PC-3 (cell line): ENCODE measurements around the gene PCDHB4. TPM values are rescaled to one million over a fixed set of nuclear protein-coding genes. Genes with fewer than 3 reads are reported as not detected.
"Not testable (repeated sequence)": the region's sequence is repeated elsewhere in the genome, so short reads cannot be mapped to it uniquely, and the experiment has no call there.

Experiments
- ATAC-seq: fragments of 200-7000 bp; cut with Tn5 transposase; 2 replicates; pipeline ENCODE4 v1.9.1; 2020; ENCODE audit warnings: mild to moderate bottlenecking, moderate library complexity
- BruUV-seq: library from RNA; stranded (reverse); fragments of 400-500 nt; replicated peaks from 2 replicates; lab custom pipeline; 2021; lab: Mats Ljungman, UMichigan
- CTCF ChIA-PET: fragments of 300-600 bp; sonication (Branson Sonifier 250); formaldehyde crosslinking; loops from one replicate; lab custom pipeline; 2022; ENCODE audit warnings: antibody characterized with exemption; lab: Charles Lee
- POLR2A ChIA-PET: fragments of 300-600 bp; sonication (Branson Sonifier 250); formaldehyde crosslinking; loops from one replicate; lab custom pipeline; 2022; ENCODE audit warnings: antibody characterized with exemption; ENCODE audit not compliant: unreplicated experiment; lab: Charles Lee
- DNase-seq: peaks from one replicate; pipeline ENCODE4 v3.0.0-alpha.2; 2015
- H2AFZ ChIP-seq: fragments of 300-600 bp; sonication (generic); 2 replicates; pipeline ENCODE4 v1.6.0; 2016; ENCODE audit warnings: antibody characterized with exemption, low read length
- H3F3A ChIP-seq: fragments of 300-600 bp; sonication (generic); one replicate; pipeline ENCODE4 v1.6.0; 2017; ENCODE audit warnings: antibody characterized with exemption, low read length, control low read depth, mild to moderate bottlenecking; ENCODE audit not compliant: unreplicated experiment
- H3K27ac ChIP-seq: fragments of 300-600 bp; sonication (generic); 2 replicates; pipeline ENCODE4 v1.5.1; 2016; ENCODE audit warnings: mild to moderate bottlenecking, low read length
- H3K27me3 ChIP-seq: fragments of 300-600 bp; sonication (generic); 2 replicates; pipeline ENCODE4 v1.6.1; 2016; ENCODE audit warnings: low read length, mixed read lengths
- H3K36me3 ChIP-seq: fragments of 300-600 bp; sonication (generic); 2 replicates; pipeline ENCODE4 v1.6.1; 2016; ENCODE audit warnings: low read depth, mixed run types, low read length, mixed read lengths
- H3K4me1 ChIP-seq: fragments of 300-600 bp; sonication (generic); 2 replicates; pipeline ENCODE4 v1.5.1; 2016; ENCODE audit warnings: low read length; ENCODE audit not compliant: insufficient read depth
- H3K4me2 ChIP-seq: fragments of 300-600 bp; sonication (generic); 2 replicates; pipeline ENCODE4 v1.6.0; 2016; ENCODE audit warnings: low read length
- H3K4me3 ChIP-seq: fragments of 300-600 bp; sonication (generic); 2 replicates; pipeline ENCODE4 v1.5.1; 2016; ENCODE audit warnings: mild to moderate bottlenecking, low read length, mixed read lengths
- H3K79me2 ChIP-seq: fragments of 300-600 bp; sonication (generic); 2 replicates; pipeline ENCODE4 v1.6.1; 2017; ENCODE audit warnings: low read length, mixed read lengths
- H3K9ac ChIP-seq: fragments of 300-600 bp; sonication (generic); 2 replicates; pipeline ENCODE4 v1.6.0; 2016; ENCODE audit warnings: mild to moderate bottlenecking, low read length
- H3K9me2 ChIP-seq: fragments of 300-600 bp; sonication (generic); replicated peaks from 2 replicates; pipeline ENCODE4 v1.6.1; 2016; ENCODE audit warnings: mixed run types, low read length, mixed read lengths
- H3K9me3 ChIP-seq: fragments of 300-600 bp; sonication (generic); 2 replicates; pipeline ENCODE4 v1.6.1; 2016; ENCODE audit warnings: low read length, mixed read lengths
- H4K20me1 ChIP-seq: fragments of 300-600 bp; sonication (generic); 2 replicates; pipeline ENCODE4 v1.6.1; 2016; ENCODE audit warnings: low read length, mixed read lengths
- CTCF ChIP-seq: fragments of 300-600 bp; sonication (generic); conservative IDR thresholded peaks from 2 replicates; pipeline ENCODE4 v1.5.1; 2017; ENCODE audit warnings: antibody characterized with exemption, low read depth, mild to moderate bottlenecking, low read length
- EZH2 ChIP-seq: fragments of 300-600 bp; sonication (generic); IDR thresholded peaks from one replicate; pipeline ENCODE4 v1.6.1; 2017; ENCODE audit warnings: antibody characterized with exemption, mild to moderate bottlenecking, low read length; ENCODE audit not compliant: unreplicated experiment
- EZH2phosphoT487 ChIP-seq: fragments of 300-600 bp; sonication (generic); IDR thresholded peaks from 2 replicates; pipeline ENCODE4 v1.6.1; 2018; ENCODE audit warnings: mild to moderate bottlenecking, antibody characterized with exemption, low read length, borderline replicate concordance
- intact Hi-C: fragments of 100-400 bp; cut with micrococcal nuclease; formaldehyde crosslinking; loops from 2 replicates; pipeline ENCODE4 v1.9.0; 2023
- total RNA-seq: library from RNA; depleted of rRNA; stranded (reverse); fragments of >200 nt; gene quantifications from 2 replicates; pipeline ENCODE4 v1.2.3, GENCODE V29; 2014

Gene PCDHB4
- total RNA-seq, 1 experiment from 2014 or later = 0.07 TPM

GRCh38 chr5:141101059-141101458 is 20.6 kb upstream of the PCDHB4 start:
- intact Hi-C loops = no loop called here
- Histone ChIP-seq H3K4me2 (no peak overlapping the region), H3K27me3 (no peaks in the 10 kb centered on the region), H3K79me2 (no peaks in the 10 kb centered on the region), H3K27ac (no peak overlapping the region), H4K20me1 (no peaks in the 10 kb centered on the region), H3F3A (no peaks in the 10 kb centered on the region), H3K4me3 (no peak overlapping the region), H2AFZ (no peak overlapping the region), H3K9ac (no peak overlapping the region), H3K9me2 (no peaks in the 10 kb centered on the region), H3K36me3 (no peaks in the 10 kb centered on the region; the same call in 1 of the 2 replicates), H3K9me3 (0 out of 2 replicates have a peak, but pooled peaks cover 4% of the 10 kb centered on the region), H3K4me1 (no peaks in the 10 kb centered on the region)
- ChIA-PET POLR2A (interaction anchor here (0.6 kb wide), 1 partner anchor 245 kb away, joined by 4 read pairs; no protein-coding TSS in a partner anchor), CTCF (no interaction called here)
- DNase-seq (no peak), ATAC-seq (no peak)
- no TSS peak for BruUV-seq
- TF ChIP-seq EZH2 = no peak
- no peak for TF ChIP-seq EZH2phosphoT487

- POLR2A ChIA-PET, H3K4me1 ChIP-seq, H3F3A ChIP-seq, H3K36me3 ChIP-seq, H3K27ac ChIP-seq, BruUV-seq, intact Hi-C loops, H3K4me3 ChIP-seq, H3K9ac ChIP-seq, CTCF ChIA-PET, H3K79me2 ChIP-seq, H3K4me2 ChIP-seq, H2AFZ ChIP-seq, DNase-seq, ATAC-seq, H3K9me3 ChIP-seq, H3K9me2 ChIP-seq, H3K27me3 ChIP-seq, H4K20me1 ChIP-seq: not testable (repeated sequence)
These were observed 19.5 kb upstream of the PCDHB4 start for GRCh38 chr5:141102070-141102469.

GRCh38 chr5:141102471-141102870 is 19.1 kb upstream of the PCDHB4 start:
- POLR2A ChIA-PET, H3K27me3 ChIP-seq, H3K9me3 ChIP-seq, ATAC-seq, intact Hi-C loops, H3K79me2 ChIP-seq, H2AFZ ChIP-seq, H3K9me2 ChIP-seq, H3K4me3 ChIP-seq, H3K9ac ChIP-seq, BruUV-seq, CTCF ChIA-PET, H3F3A ChIP-seq, H3K4me1 ChIP-seq, H4K20me1 ChIP-seq, DNase-seq, H3K4me2 ChIP-seq, H3K27ac ChIP-seq, H3K36me3 ChIP-seq: not testable (repeated sequence)

GRCh38 chr5:141105350-141105749 is 16.3 kb upstream of the PCDHB4 start:
- no peaks in the 10 kb centered on the region for H3F3A ChIP-seq
- H3K4me3 ChIP-seq = no peak overlapping the region
- TF ChIP-seq CTCF = no peak
- TF ChIP-seq EZH2 = no peak
- TF ChIP-seq EZH2phosphoT487 = no peak
- no peaks in the 10 kb centered on the region for H3K36me3 ChIP-seq
- ChIA-PET POLR2A (no interaction called here), CTCF (no interaction called here)
- DNase-seq (no peak), ATAC-seq (no peak)
- no peaks in the 10 kb centered on the region for H3K79me2 ChIP-seq
- no peak overlapping the region for H3K4me2 ChIP-seq
- no peak overlapping the region for H3K9ac ChIP-seq
- BruUV-seq = no TSS peak
- no peaks in the 10 kb centered on the region for H3K9me3 ChIP-seq
- intact Hi-C loops = no loop called here
- H3K27me3 ChIP-seq = no peaks in the 10 kb centered on the region
- H4K20me1 ChIP-seq = no peaks in the 10 kb centered on the region
- no peaks in the 10 kb centered on the region for H3K9me2 ChIP-seq
- no peak overlapping the region for H3K27ac ChIP-seq
- H2AFZ ChIP-seq = no peak overlapping the region
- H3K4me1 ChIP-seq = no peaks in the 10 kb centered on the region
